ENCODE measurements around the gene ARG1.

Gene ARG1

DNA sequence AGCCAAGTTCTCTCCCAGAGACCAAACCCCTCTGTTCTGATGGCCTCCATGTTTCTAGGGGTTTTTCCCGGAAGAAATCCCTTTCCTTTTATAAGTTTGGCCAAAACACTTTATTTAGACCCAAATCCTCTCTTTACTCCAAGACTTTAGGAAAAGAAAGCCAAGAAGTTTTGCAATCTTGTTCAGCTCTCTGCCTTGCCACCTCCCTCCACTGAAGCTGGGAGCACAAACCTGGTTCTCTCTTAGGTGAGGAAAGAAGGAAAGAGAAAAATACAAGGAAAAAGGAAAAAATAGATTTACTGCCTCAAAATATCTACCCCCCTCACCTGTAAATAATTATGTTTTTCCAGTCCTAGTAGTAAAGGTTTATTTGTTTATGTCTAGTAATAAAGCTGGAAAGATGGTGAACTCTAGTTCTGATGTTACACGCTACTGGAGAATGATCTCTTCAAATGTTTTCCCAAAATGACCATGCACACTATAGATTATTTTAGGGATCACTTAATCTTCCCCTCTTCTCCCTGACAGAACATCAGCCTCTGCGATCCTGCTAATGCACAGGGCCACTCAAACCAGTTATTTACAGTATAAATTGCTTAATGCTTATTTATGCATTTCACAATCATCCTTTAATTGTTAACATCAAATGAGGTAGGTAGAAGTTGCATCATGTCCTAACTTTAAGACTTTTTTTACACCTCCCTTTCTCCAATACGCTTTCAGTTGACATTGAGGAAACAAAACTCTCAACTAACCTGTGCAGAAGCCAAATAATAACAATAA, 10.9 kb upstream of the ARG1 start:
- TF ChIP-seq, protein P1, sequence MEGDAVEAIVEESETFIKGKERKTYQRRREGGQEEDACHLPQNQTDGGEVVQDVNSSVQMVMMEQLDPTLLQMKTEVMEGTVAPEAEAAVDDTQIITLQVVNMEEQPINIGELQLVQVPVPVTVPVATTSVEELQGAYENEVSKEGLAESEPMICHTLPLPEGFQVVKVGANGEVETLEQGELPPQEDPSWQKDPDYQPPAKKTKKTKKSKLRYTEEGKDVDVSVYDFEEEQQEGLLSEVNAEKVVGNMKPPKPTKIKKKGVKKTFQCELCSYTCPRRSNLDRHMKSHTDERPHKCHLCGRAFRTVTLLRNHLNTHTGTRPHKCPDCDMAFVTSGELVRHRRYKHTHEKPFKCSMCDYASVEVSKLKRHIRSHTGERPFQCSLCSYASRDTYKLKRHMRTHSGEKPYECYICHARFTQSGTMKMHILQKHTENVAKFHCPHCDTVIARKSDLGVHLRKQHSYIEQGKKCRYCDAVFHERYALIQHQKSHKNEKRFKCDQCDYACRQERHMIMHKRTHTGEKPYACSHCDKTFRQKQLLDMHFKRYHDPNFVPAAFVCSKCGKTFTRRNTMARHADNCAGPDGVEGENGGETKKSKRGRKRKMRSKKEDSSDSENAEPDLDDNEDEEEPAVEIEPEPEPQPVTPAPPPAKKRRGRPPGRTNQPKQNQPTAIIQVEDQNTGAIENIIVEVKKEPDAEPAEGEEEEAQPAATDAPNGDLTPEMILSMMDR (IDR thresholded peaks at IDR 0.05; ENCODE audit: low read depth, low read length) = no peak

DNA sequence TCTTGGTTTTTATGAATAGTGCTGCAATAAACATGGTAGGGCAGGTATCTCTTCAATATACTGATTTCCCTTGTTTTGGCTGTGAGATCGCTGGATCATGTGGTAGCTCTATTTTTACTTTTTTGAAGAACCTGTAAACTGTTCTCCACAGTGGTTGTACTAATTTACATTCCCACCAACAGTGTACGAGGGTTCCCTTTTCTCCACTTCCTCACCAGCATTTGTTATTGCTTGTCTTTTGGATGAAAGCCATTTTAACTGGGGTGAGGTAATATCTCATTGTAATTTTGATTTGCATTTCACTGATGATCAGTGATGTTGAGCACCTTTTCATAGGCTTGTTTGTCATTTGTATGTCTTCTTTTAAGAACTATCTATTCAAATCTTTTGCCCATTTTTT, 8.0 kb upstream of the ARG1 start:
- TF ChIP-seq, protein P1 (IDR thresholded peaks at IDR 0.05; ENCODE audit: low read depth, low read length) = no peak
- H3K4me3 ChIP-seq (ENCODE audit: low read depth, low read length) = no peak overlapping the region

More for the DNA sequence above, 10.9 kb upstream of the ARG1 start:
- no peak overlapping the region for H3K4me3 ChIP-seq (ENCODE audit: low read depth, low read length)

DNA sequence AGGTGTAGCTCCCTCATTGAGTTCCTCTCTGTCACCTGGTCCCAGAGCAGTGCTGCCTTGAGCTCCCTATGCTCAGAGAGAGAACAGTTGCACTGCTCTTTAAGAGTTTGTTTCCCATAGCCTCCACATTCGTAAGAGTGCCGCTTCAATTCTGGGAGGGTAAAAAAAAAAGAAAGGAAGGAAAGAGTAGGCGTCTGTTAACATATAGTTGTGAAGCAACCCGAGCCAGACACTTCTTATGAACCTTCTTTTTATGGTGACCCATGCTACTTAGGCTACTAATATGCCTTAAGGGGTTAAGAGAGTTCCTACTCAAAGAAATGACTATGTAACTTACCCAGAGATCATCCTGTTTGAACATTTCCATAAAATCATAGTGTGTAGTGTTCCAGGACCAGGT, 4.3 kb upstream of the ARG1 start:
- TF ChIP-seq, protein P1 (IDR thresholded peaks at IDR 0.05; ENCODE audit: low read depth, low read length) = no peak
- H3K4me3 ChIP-seq (ENCODE audit: low read depth, low read length) = no peak overlapping the region

DNA sequence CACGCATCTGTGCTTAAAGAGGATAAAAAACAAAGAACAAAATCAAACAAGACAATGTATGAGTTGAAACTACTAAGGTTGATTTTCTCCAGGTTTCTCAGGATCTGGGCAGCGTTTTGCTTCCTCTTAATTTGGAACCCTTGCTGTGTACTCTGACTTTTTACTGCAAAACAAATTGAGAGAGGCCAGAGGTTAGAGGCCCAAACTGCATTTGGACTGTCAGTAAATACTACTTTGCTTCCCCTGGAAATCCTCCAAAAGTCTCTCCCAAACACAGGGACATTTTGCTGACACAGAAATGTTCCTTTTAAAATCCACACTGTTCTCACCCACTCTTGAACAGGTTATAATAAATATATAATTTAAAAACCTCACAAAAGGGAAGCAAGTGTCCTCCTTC, 1.1 kb downstream of the ARG1 start:
- TF ChIP-seq, protein P1 (IDR thresholded peaks at IDR 0.05; ENCODE audit: low read depth, low read length) = no peak
- no peak overlapping the region for H3K4me3 ChIP-seq (ENCODE audit: low read depth, low read length)

DNA sequence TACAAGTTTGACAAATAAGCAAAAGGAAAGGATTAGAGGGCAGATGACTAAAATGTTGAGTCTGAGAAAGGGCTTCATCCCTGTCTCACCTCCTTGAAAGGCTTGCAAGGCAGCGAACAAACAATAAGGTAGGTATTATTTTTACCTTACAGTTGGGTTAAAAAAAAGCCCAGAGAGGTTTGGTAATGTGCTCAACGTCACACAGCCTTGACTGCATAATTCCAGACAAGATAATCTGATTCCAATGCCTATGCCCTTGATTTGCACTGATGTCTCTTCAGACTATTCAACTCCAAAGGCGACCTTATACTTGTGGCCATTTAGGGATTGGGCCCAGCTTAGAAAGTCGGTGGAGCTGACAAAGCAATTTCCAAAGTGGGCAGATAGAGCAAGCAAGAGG, 1.7 kb downstream of the ARG1 start:
- TF ChIP-seq, protein P1 (IDR thresholded peaks at IDR 0.05; ENCODE audit: low read depth, low read length) = no peak

DNA sequence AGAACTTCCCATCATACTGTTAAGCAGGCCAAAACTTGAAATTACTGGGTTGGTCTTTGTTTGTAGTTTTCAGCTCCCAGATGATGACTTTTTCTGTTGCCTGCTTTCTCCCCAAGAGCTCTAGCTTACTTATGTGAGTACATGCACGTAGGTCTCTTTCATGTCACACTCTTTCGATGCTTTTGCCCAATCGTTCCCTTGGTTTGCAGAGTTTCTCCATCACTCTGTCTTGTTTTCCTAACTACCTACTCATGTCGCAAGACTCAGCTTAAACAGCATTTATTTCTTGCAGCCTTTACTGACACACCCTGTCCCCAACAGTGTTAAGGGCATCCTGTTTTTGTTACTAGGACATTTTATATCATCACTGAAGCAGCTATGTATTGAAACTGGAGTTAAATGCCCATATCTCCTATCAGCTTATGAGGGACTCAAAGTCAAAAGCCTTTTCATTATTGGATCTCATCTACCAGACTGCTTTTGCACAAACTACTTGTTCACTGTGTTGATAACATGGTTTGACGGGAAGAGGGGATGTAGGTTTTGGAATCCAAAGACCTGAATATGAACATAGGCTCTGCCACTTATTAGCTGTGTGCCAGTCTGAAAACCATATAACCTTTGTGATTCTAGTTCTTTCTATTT, 2.9 kb downstream of the ARG1 start:
- no peak overlapping the region for H3K4me3 ChIP-seq (ENCODE audit: low read depth, low read length)
- TF ChIP-seq, protein P1 (IDR thresholded peaks at IDR 0.05; ENCODE audit: low read depth, low read length) = no peak

More for the DNA sequence above, 1.7 kb downstream of the ARG1 start:
- H3K4me3 ChIP-seq (ENCODE audit: low read depth, low read length) = no peak overlapping the region

DNA sequence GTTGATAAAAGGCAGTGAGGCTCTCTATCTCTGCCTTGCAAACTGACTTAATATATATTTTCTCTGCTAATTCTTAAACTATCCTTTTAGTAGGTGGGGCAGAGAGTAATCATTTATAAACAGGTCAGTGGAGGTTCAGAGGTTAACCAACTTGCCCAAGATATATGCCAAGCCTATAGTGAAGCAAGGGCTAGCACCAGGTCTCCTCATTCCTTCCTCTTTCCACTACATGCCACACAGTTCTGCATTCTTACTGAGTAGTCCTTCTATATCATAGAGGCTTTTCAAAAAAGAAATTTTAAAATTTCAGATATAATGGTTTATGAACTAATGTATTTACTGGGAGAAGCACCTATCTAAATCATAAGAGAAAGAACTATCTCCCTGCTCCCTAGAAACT, 8.5 kb downstream of the ARG1 start:
- TF ChIP-seq, protein P1 (IDR thresholded peaks at IDR 0.05; ENCODE audit: low read depth, low read length) = no peak
- H3K4me3 ChIP-seq (ENCODE audit: low read depth, low read length) = no peak overlapping the region
